ENCODE measurements around the gene FRRS1.

The FRRS1 gene

DNA sequence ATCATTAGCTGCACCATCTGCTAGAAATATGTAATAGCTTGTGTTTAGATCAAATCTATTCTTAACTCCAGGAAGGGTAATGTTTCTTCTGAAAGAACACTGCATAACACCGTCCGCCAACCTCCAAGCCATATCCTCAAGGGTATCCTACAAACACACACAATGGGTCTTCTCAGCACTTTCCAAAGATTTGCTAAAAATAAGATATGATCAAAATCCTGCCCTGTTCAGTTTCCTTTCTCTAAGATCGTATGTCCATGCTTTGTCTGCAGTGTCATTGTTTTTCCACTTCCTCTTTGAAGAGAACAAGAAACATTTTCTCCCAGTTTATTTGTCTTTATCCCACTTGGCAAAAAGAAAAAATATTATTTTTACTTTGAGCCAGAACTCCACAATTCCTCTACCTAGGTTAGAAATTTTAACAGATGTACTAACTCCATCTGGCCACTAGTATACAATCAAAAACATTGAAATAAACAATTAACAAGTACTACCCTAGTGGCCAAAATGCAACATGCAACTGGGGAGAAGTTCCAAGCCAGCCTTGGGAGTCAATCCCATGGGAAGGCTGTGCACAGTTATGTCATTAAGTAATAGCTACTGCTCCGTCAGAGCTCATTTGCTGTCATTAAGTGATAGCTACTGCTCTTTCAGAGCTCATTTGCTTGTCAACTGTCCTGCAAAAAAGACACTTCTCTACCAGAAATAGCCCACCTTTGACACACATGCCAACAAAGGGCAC is 37.8 kb downstream of the FRRS1 start:
- DNase-seq (ENCODE audit: low read depth, low spot score): peak; percentile 23

DNA sequence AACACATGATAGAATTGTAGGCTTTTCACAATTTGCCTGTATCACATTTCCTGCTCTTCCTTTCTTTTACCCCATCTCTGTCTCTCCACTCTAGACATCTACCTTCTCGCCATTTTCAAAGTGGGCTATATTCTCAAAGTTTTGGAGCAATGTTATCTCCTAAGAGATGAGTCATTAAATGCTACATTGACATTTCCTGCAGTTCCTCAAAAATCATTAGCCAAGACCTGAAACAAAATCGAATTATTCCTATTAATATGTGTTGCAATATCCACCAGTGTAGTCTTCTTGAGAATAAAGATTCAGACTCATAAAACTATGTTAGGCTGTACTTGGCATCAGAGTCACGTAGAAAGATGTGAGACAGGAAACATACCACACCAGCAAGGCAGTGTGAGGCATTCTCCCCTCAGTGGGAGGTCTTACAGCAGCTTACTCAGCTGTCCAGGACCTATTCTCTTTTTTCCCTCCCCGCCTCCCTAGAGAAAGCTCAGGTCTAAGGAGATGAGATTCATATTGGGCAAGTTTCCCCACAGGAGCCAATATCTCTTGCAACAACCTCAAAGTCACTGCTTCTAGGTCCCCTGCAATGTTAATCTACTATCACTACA is 38.8 kb downstream of the FRRS1 start:
- DNase-seq (ENCODE audit: low read depth, low spot score): peak; percentile 84

DNA sequence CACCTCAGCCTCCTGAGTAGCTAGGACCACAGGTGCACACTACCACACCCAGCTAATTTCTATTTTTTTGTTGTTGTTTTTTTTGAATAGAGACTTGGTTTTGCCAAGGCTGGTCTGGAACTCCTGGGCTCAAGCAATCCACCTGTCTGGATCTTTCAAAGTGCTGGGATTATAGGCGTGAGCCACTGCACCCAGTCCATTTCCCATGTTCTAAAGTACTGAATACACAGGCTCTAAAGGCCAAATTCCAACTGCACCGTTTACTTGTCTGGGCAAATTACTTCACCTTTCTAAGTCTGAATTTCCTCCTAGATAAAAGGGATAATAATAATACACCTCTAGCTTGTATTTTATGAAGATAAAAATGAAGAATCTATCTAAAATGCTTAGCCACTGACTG is 39.6 kb downstream of the FRRS1 start:
- DNase-seq (ENCODE audit: low read depth, low spot score): no peak

DNA sequence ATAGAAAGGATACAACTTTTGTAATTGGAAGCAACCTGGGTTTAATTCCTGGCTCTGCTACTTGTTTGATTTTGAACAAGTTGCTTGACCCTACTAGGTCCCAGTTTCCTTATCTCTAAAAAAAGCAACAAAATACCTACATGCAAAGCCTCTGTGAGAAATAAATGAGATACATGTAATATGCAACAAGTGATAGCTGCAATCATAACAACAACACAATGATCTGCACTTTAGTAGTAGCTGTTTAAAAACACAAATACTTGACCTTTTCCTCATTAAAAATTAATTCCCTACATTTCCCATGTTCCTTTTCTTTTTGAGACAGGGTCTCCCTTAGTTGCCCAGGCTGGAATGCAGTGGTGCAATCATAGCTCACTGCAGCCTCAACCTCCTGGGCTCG is 40.0 kb downstream of the FRRS1 start:
- no peak for DNase-seq (ENCODE audit: low read depth, low spot score)

DNA sequence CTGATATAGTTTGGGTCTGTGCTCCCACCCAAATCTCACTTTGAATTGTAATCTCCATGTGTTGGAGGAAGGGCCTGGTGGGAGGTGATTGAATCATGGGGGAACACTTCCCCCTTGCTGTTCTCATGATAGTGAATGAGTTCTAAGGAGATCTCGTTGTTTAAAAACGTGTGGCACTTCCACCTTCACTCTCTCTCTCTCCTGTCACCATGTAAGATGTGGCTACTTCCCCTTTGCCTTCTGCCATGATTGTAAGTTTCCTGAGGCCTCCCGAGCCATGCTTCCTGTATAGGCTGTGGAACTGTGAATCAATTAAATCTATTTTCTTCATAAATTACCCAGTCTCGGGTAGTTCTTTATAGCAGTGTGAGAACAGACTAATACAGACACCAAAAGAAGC is 40.4 kb downstream of the FRRS1 start:
- DNase-seq (ENCODE audit: low read depth, low spot score): no peak

DNA sequence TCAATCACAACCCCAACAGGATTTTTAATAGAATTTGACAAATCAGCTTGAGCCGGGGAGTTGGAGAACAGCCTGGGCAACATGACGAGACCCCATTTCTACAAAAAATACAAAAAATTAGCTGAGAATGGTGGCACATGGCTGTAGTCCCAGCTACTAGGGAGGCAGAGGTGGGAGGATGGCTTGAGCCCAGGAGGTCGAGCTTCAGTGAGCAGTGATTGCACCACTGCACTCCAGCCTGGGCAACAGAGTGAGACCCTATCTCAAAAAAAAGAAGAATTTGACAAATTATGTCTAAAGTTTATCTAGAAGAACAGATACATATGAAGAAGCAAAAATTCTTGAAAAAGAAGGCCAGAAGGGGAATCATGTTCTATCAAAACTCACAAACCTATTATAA is 43.2 kb downstream of the FRRS1 start:
- no peak for DNase-seq (ENCODE audit: low read depth, low spot score)

DNA sequence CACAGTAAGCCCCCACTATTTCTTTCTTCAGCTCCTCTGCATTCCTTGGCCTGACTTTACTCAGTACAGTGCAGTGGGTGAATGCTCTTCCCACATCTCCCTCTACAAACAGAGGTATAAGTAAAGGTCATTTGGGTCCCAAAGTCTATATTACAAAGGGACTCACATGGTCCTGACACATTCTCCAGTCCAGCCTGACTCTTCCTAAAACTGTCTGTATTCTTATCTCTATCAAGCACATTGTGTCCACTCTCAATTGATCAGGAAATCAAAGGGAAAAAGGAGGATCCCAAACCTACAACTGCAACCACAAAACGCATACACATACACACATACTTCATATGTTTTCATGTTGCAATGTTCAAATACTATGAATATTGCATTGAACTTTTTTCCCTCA is 49.4 kb downstream of the FRRS1 start:
- no peak for DNase-seq (ENCODE audit: low read depth, low spot score)

DNA sequence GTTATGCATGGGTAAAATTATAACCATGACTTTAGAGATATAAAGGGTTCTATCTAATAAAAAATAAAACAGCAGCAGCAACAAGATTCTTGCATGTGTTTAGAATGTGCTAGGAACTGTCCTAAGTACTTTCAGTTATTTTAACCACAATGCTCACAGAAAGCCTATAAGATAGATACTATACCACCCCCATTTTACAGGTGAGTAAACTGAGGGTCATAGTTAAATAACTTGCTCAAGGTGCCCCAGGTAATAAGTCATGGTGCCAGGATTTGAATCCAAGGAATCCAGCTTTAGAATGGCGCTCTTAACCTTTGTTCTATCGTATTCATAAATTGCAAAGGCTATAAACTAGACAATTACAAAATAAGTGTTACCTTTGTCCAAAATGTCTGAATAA is 53.4 kb downstream of the FRRS1 start:
- DNase-seq (ENCODE audit: low read depth, low spot score): no peak

DNA sequence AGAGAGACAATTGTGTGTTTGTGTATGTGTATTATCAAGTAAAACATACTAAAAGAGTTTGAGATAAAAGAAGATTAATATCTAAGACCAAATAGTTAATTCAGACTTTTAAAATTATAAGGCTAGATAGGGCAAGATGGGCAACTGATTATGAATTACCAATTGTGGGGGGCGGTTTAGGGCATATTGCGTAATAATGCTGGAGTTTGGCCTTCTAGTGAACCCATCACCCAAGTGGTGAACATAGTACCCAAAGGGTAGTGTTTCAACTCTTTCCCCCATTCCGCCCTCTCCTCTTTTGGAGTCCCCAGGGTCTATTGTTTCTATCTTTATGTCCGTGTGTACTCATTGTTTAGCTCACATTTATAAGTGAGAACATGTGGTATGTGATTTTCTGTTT is 55.4 kb downstream of the FRRS1 start:
- DNase-seq (ENCODE audit: low read depth, low spot score): no peak

DNA sequence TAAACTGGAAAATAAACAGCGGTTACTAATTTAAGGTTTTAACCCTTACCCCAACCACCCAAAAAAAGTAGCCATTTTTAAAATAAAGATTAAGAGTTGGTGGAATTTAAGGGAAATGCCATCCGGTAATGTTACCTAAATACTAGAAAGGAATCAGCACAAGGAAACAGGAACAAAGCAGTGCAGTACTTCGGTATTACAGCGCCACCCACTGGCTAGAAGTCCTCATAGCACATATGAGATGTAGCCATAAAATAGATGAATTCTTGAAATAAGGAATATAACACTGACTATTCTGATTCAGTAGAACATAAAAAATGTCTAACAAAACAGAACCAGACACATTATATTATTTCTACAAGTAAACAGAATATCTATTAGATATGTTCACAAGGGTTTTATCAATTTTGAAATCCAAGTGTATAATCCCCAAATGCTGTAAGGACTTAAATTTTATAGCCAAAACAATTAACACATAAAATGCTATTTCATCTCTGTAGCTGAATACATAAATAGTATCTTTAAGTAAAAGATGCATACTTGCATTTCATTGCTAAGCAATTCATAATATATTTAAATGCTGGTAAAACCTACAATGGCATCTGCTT is 58.8 kb downstream of the FRRS1 start:
- DNase-seq (ENCODE audit: low read depth, low spot score): peak; percentile 41

DNA sequence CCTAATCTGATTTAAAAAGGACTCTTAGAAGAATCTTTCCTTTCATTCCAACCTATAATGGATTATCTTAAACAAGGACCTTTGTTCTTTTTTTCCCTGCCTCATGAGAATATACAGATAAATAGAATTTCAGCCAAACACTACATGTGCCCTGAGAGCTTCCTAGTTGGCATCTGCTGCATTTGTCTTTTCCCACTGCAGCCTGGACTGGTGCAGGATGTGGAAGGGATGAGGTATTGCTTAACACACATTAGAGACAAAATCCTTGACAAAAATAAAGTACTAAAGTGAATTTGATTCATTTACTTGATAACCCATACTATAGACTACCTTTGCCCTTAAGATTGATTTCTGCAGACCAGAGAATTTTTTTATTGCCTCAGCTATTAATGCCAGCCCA is 61.0 kb downstream of the FRRS1 start:
- DNase-seq (ENCODE audit: low read depth, low spot score): no peak

DNA sequence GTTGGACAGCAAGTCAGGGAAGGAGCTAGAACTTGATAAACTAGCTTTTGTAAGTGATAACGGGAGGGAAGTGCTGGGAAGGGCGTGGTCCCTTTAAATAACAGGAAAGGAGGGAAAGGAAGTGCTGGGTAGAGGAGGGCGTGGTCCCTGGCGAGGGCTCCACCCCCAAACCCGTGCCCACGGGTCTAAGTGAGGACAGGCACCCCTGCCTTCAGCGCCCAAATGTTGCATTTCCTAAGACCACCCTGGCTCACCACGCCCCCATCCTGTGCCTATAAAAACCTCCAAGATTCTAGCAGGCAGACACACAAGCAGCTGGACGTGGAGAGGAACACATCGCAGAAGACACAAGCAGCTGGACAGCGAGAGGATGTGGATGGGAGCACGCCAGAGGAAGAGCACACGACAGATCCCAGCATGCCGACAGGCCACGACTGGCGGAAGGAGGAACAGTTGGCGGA is 62.0 kb downstream of the FRRS1 start:
- DNase-seq (ENCODE audit: low read depth, low spot score): no peak

DNA sequence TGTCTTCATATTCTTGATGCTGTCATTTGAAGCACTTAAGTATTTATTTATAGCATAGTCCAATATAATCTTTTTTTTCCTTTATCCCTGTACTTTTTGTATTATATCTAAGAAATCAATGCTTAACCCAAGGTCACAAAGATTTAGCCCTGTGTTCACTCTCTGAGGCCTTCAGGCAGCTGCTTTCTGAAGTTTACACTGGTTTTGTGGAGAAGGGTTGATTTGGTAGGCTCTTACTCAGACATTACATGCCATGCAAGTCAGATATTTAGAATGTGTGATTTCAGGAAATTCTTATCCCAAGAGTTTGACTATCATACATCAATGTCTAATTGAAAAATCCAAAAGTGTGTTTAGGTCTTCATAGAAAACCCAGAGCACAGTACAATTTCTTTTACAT is 64.2 kb downstream of the FRRS1 start:
- no peak for DNase-seq (ENCODE audit: low read depth, low spot score)

DNA sequence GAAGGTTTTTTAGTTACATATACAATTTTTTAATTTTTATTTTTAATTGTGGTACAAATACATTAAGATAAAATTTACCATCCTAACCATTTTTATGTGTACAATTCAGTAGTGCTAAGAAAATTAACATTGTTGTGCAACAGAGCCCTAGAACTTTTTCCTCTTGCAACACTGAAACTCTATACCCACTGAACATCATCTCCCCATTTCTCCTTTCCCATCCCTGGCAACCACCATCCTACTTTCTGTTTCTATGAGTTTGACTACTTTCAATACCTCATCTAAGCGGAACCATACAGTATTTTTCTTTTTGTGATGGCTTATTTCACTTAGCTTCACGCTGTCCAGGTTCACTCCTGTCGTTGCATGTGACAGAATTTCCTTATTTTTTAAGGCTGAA is 66.4 kb downstream of the FRRS1 start:
- no peak for DNase-seq (ENCODE audit: low read depth, low spot score)

DNA sequence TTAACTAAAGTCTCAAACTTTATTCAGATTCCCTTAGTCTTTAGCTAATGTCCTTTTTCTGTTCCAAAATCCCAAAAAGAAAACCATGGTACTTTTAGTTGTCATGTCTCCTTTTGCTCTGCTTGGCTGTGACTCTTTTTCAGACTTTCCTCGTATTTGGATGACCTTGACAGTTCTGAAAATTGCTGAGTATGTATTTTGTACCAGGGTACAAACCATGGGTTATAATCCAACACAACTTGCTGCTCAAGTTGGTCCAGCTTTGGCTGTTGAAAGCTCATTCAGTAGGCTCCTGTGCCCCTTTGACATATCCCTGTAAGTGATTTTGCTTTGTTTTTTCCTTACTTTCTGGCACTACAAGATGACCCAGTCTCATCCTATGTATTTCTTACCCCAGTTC is 68.9 kb downstream of the FRRS1 start:
- DNase-seq (ENCODE audit: low read depth, low spot score): no peak

DNA sequence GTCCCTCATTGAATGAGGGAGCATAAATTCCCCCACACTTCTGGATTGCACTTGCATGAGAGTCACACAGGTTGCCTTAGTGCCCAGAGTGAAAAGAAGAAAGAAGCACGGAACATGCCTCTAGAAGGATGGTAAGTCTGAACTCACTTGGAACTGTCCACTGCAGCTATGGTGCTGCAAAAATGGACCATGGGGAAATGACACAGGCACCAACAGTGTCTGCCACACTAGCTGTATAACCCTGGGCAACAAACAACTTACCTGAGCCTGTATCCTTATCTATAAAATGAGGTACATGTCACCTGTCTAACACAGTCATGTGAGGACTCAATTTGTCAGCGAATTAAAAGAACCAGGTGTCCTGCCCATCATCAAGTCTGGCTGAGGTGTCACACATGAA is 69.8 kb downstream of the FRRS1 start:
- no peak for DNase-seq (ENCODE audit: low read depth, low spot score)

DNA sequence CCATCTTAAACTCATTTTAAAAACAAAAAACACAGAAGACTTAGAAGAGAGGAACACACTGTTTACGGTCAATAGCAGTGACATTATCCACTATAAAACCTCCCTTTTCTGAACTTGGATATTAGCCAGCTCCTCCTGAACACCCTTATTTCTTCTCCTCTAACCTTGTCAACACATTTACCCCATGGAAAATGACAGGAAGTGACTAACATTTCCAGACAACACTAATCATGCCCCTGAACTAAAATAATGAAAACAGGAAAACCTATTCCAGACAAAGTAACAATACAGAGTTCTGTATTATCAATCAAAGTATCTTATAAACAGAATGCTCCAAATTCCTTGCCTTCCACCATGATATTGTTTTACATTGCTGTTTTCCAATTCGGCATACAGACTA is 75.3 kb downstream of the FRRS1 start:
- no peak for DNase-seq (ENCODE audit: low read depth, low spot score)

DNA sequence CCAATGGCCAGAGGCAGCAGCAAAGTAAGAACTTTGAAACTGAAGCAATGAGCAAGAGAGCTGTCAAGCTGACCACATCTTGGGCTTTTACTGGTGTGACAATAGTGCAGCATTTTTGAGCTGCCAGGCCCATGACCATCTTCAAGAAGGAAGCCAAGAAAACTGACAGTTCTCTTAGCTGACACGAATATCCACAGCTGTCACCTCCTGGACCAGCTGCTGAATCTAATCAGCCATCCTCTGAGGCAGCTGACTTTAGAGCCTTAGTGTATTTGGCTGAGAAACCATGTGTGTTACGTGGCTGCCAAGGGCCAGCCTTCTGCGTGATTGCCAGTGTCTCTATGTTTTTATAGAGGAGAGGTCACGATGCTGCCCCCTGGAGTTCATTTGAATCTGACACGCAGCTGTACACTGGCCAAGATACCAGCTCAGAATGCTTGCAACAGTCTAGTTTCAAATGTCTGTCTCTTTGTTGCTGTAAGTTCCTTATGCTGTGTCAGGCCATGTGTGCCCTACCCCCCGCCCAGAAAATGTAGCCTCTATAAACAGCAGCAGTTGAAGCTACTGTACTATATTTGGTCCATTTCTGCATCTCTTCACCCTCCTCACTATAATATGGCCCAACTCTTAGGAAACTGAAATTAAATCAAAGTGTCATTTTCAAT is 80.8 kb downstream of the FRRS1 start:
- DNase-seq (ENCODE audit: low read depth, low spot score): peak; percentile 78

DNA sequence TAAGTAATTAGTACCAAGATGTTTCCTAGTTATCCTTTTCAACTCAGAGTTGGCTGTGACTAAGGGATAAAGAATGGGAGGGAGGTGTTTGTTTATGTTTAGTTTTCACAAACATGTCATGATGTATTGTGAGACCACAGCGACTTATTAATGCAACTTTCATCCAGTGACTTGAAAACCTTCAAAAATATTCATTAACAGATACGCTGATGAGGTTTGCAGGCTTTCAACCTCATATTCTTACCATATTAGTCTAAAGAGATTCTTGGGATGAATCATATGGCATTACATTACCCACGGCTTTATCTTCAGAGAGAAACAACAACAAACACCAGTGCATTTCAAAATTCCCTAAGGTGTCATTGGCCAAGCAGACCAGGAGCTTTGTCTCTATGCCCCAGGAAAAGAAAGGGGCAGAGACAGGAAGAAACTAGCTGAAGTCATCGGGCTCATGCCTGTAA is 84.1 kb downstream of the FRRS1 start:
- DNase-seq (ENCODE audit: low read depth, low spot score): no peak

DNA sequence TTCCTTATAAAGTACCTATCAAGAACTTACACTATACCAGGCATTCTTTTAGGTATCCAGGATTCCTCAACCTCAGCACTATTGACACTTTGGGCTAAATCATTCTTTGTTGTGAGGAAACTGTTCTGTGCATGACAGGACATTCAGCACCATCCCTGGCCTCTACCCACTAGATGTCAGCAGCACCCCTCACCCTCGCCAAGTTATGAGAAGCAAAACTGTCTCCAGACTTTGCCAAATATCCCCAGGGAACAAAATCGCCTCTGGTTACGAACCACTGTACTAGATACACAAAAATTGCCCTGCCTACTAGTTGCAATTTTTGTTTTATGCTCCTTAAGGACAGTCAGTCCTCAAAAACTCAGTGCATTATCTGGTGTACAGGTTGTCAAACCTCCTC is 84.9 kb downstream of the FRRS1 start:
- DNase-seq (ENCODE audit: low read depth, low spot score): no peak

DNA sequence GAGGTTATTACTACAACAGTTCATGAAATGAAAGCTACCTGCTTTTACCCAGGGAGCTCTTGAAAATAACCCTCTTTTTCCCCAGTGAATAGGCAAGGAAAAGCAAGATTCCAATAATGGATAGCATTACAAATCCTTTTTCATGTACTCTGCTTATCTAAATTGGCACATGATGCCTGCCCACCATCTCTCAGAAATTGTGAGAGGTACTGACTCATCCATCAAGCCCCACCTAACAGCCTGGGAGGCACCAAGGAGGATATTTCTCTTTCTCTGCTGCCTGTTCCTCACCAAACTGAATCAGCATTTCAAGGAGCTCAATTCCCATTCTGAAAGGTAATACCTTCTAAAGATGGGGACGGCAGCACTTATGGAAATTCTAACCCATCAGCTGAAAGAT is 86.2 kb downstream of the FRRS1 start:
- DNase-seq (ENCODE audit: low read depth, low spot score): no peak

DNA sequence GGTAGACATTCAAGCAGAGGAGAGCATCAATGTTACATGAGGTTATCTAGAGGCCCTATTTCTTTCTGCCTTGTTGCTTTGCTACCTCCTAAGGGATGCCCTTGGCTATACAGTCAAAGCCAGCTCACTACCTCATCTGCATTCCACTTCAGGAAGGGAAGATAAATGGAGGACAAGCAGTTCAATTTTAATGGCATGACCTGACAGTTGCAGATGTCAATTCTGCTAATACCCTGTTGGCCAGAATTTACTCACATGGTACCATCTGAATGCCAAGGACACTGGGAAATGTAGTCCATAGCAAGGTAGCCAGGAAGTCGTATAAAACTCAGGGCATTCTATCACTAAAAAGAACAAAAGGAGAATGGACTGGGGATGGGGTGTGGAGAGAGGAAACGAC is 89.0 kb downstream of the FRRS1 start:
- no peak for DNase-seq (ENCODE audit: low read depth, low spot score)

DNA sequence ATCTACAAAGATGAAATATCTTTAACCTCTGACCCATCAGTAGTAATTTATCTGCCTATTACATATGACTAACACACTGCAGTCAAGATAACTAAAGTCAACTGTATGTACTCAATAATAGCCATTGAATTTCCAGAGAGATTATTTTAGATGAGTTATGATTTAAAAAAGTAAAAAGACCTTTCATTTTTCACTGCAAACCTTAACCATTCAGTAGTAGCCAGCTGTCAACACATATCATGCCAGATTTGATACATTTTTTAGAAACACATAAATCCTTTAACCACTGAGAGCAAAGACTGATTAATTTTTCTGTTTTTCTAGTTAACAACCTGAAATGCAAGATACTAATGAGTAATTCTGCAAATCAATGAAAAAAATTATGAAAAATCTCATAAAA is 89.6 kb downstream of the FRRS1 start:
- DNase-seq (ENCODE audit: low read depth, low spot score): no peak
